Loucy (cell line): ENCODE results near the gene PRSS36.
A peak's percentile ranks its signal among the peaks of the same experiment; 100 is the strongest.

Experiments
- H2AFZ ChIP-seq: fragments of 200-600 bp; sonication (generic); 2 replicates; pipeline ENCODE4 v1.6.0; 2016; ENCODE audit warnings: antibody characterized with exemption, mild to moderate bottlenecking, low read length, moderate library complexity
- H3F3A ChIP-seq: fragments of 200-600 bp; 2 replicates; pipeline ENCODE4 v1.6.0; 2016; ENCODE audit warnings: antibody characterized with exemption, low read depth, mild to moderate bottlenecking
- H3K27me3 ChIP-seq: fragments of 200-600 bp; sonication (generic); 2 replicates; pipeline ENCODE4 v1.6.1; 2014; ENCODE audit warnings: low read length, mild to moderate bottlenecking; ENCODE audit not compliant: insufficient read depth, poor library complexity, severe bottlenecking
- H3K36me3 ChIP-seq: fragments of 200-600 bp; sonication (generic); 2 replicates; pipeline ENCODE4 v1.6.1; 2016; ENCODE audit warnings: low read length; ENCODE audit not compliant: insufficient read depth
- H3K4me1 ChIP-seq: fragments of 200-600 bp; sonication (generic); 2 replicates; pipeline ENCODE4 v1.5.1; 2014; ENCODE audit warnings: low read length, mild to moderate bottlenecking; ENCODE audit not compliant: insufficient read depth, poor library complexity, severe bottlenecking
- H3K4me2 ChIP-seq: fragments of 200-600 bp; sonication (generic); 2 replicates; pipeline ENCODE4 v1.6.0; 2014; ENCODE audit warnings: antibody characterized with exemption, low read length, low read depth, mild to moderate bottlenecking; ENCODE audit not compliant: poor library complexity, severe bottlenecking
- H3K4me3 ChIP-seq: fragments of 200-600 bp; sonication (generic); 2 replicates; pipeline ENCODE4 v1.5.1; 2014; ENCODE audit warnings: low read length, mild to moderate bottlenecking, mixed read lengths; ENCODE audit not compliant: poor library complexity, severe bottlenecking
- H3K79me2 ChIP-seq: fragments of 200-600 bp; sonication (generic); 2 replicates; pipeline ENCODE4 v1.6.1; 2014; ENCODE audit warnings: low read length; ENCODE audit not compliant: insufficient read depth
- H3K9ac ChIP-seq: fragments of 200-600 bp; sonication (generic); 2 replicates; pipeline ENCODE4 v1.6.0; 2014; ENCODE audit warnings: mild to moderate bottlenecking, low read depth, low read length, moderate library complexity; ENCODE audit not compliant: poor library complexity, severe bottlenecking
- H3K9me2 ChIP-seq: fragments of 200-600 bp; sonication (generic); replicated peaks from 2 replicates; pipeline ENCODE4 v1.6.1; 2016; ENCODE audit warnings: low read depth, low read length, mixed read lengths
- H3K9me3 ChIP-seq: fragments of 200-600 bp; sonication (generic); 2 replicates; pipeline ENCODE4 v1.6.1; 2014; ENCODE audit warnings: mild to moderate bottlenecking, antibody characterized with exemption, low read length, low read depth; ENCODE audit not compliant: insufficient read depth
- H4K20me1 ChIP-seq: fragments of 200-600 bp; sonication (generic); 2 replicates; pipeline ENCODE4 v1.6.0; 2014; ENCODE audit warnings: antibody characterized with exemption, low read length, mild to moderate bottlenecking; ENCODE audit not compliant: insufficient read depth, poor library complexity, severe bottlenecking
- EZH2phosphoT487 ChIP-seq: fragments of 200-600 bp; IDR thresholded peaks from 2 replicates; pipeline ENCODE4 v1.6.1; 2018; ENCODE audit warnings: antibody characterized with exemption, mild to moderate bottlenecking, moderate library complexity, borderline replicate concordance
- TF ChIP-seq, protein P1 (sequence below): fragments of 200-600 bp; sonication (generic); conservative IDR thresholded peaks from 2 replicates; pipeline ENCODE4 v1.5.1; 2014; ENCODE audit warnings: mild to moderate bottlenecking, antibody characterized with exemption, low read length

PRSS36 gene

DNA sequence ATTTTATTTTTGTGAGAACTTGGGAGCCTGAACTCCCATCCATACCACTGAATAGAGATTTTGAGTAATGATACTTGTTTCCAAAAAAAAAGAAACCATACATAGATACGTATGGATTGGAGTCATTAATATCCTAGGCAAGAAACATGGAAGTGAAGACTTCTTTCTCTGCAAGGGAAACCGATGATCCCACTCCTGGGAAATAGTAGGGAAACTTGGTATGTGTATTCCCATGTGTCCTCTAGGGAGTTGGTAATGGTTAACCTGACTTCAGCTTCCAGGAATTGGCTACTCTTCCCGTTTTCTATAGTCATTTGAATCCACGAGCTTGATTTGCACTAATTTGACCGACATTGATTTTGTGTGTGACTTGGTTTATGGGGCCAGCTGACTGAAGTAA, 35.5 kb upstream of the PRSS36 start:
- H4K20me1 ChIP-seq: peaks cover 97% of the 10 kb centered on the region
- peak overlapping the region; percentile 65 for H3K4me3 ChIP-seq
- 0 out of 2 replicates have a peak, but pooled peaks cover 5% of the 10 kb centered on the region for H3F3A ChIP-seq

DNA sequence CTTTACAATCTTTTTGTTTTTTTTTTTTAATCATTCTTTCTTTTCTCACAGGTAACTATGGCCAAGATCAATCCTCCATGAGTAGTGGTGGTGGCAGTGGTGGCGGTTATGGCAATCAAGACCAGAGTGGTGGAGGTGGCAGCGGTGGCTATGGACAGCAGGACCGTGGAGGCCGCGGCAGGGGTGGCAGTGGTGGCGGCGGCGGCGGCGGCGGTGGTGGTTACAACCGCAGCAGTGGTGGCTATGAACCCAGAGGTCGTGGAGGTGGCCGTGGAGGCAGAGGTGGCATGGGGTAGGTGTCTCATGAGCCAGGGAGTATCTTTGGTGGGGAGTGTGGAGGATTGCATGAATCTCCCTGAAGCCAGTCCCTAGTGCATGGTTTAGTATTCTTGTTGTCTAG, 35.0 kb upstream of the PRSS36 start:
- peaks cover 62% of the 10 kb centered on the region for H3K4me1 ChIP-seq

More for the DNA sequence above, 35.5 kb upstream of the PRSS36 start:
- H3K4me2 ChIP-seq: peak overlapping the region; percentile 95
- peaks cover 91% of the 10 kb centered on the region for H3K36me3 ChIP-seq
- H3K9me3 ChIP-seq: no peaks in the 10 kb centered on the region
- H3K27me3 ChIP-seq: peaks cover 11% of the 10 kb centered on the region
- H3K9ac ChIP-seq: no peak overlapping the region
- TF ChIP-seq EZH2phosphoT487: no peak
- TF ChIP-seq, protein P1, sequence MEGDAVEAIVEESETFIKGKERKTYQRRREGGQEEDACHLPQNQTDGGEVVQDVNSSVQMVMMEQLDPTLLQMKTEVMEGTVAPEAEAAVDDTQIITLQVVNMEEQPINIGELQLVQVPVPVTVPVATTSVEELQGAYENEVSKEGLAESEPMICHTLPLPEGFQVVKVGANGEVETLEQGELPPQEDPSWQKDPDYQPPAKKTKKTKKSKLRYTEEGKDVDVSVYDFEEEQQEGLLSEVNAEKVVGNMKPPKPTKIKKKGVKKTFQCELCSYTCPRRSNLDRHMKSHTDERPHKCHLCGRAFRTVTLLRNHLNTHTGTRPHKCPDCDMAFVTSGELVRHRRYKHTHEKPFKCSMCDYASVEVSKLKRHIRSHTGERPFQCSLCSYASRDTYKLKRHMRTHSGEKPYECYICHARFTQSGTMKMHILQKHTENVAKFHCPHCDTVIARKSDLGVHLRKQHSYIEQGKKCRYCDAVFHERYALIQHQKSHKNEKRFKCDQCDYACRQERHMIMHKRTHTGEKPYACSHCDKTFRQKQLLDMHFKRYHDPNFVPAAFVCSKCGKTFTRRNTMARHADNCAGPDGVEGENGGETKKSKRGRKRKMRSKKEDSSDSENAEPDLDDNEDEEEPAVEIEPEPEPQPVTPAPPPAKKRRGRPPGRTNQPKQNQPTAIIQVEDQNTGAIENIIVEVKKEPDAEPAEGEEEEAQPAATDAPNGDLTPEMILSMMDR: no peak
- peaks cover 100% of the 10 kb centered on the region for H3K79me2 ChIP-seq
- no peaks in the 10 kb centered on the region for H3K9me2 ChIP-seq
- H2AFZ ChIP-seq: no peak overlapping the region
- peaks cover 62% of the 10 kb centered on the region for H3K4me1 ChIP-seq

DNA sequence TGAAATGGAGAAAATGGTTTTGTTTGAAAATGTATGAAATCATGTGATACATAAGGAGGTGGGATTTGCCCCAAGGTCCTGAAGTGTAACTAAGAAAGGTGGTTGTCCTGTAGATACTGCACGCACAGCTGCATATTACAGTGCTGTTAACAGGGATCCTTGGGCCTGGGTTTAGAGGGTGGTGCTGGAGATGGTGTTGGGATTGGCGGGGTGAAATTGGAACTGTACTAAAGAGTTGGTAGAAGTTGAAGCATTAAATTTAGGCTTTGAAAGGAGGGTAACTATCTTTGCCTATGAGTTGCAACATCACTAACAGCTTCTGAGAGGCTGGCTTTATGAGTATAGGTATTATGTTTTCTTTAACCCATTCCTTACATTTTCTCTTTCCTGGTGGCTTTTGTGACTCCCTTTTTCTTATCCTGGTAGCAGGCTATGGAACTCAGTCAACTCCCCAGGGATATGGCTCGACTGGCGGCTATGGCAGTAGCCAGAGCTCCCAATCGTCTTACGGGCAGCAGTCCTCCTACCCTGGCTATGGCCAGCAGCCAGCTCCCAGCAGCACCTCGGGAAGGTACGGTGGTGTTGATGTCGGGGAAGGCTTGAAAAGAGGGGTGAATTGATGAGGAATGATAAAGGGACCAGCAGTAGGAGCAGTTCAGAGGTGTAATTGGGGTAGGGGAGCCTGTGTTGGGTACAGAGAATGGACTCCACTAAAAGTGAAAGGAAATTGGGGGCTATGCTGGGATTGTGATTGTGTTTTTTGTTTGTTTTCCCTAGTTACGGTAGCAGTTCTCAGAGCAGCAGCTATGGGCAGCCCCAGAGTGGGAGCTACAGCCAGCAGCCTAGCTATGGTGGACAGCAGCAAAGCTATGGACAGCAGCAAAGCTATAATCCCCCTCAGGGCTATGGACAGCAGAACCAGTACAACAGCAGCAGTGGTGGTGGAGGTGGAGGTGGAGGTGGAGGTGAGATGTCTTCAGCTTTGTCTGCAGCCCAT, 33.9 kb upstream of the PRSS36 start:
- H3K9ac ChIP-seq: peak overlapping the region; percentile 98
- H3K4me1 ChIP-seq: peaks cover 61% of the 10 kb centered on the region
- no peak overlapping the region for H2AFZ ChIP-seq
- H3K9me3 ChIP-seq: no peaks in the 10 kb centered on the region
- no peaks in the 10 kb centered on the region; the same call in 1 of the 2 replicates for H3F3A ChIP-seq
- H3K79me2 ChIP-seq: peaks cover 96% of the 10 kb centered on the region
- H3K4me2 ChIP-seq: peak overlapping the region; percentile 95
- peaks cover 75% of the 10 kb centered on the region for H3K36me3 ChIP-seq
- peaks cover 89% of the 10 kb centered on the region for H4K20me1 ChIP-seq
- peaks cover 14% of the 10 kb centered on the region for H3K27me3 ChIP-seq
- peak overlapping the region; percentile 98 for H3K4me3 ChIP-seq
- TF ChIP-seq EZH2phosphoT487: no peak
- TF ChIP-seq, protein P1: no peak
- no peaks in the 10 kb centered on the region for H3K9me2 ChIP-seq

More for the DNA sequence above, 35.0 kb upstream of the PRSS36 start:
- H2AFZ ChIP-seq: no peak overlapping the region
- peak overlapping the region; percentile 95 for H3K4me2 ChIP-seq
- peak overlapping the region; percentile 65 for H3K4me3 ChIP-seq
- no peak overlapping the region for H3K9ac ChIP-seq
- peaks cover 93% of the 10 kb centered on the region for H4K20me1 ChIP-seq
- no peak for TF ChIP-seq EZH2phosphoT487
- TF ChIP-seq, protein P1: no peak
- H3K27me3 ChIP-seq: peaks cover 14% of the 10 kb centered on the region
- H3K79me2 ChIP-seq: peaks cover 99% of the 10 kb centered on the region
- peaks cover 86% of the 10 kb centered on the region for H3K36me3 ChIP-seq
- H3K9me2 ChIP-seq: no peaks in the 10 kb centered on the region
- 0 out of 2 replicates have a peak, but pooled peaks cover under 1% of the 10 kb centered on the region for H3F3A ChIP-seq
- H3K9me3 ChIP-seq: no peaks in the 10 kb centered on the region
